OCI-LY1 (cell line): ENCODE measurements around the gene C19orf25.

ENCODE experiments used
- EZH2 ChIP-seq: fragments of 200-600 bp; sonication (generic), shearing (Covaris generic); IDR thresholded peaks from 2 replicates; pipeline ENCODE4 v1.8.0; 2017; ENCODE audit warnings: borderline replicate concordance, mixed run types, mild to moderate bottlenecking, antibody characterized with exemption, low read length, moderate library complexity, mixed read lengths
- TF ChIP-seq, protein P1 (sequence below): fragments of 200-600 bp; sonication (generic), shearing (Covaris generic); IDR thresholded peaks from 2 replicates; pipeline ENCODE4 v1.5.1; 2017; ENCODE audit warnings: mild to moderate bottlenecking, antibody characterized with exemption, low read length, moderate library complexity, mixed read lengths

GRCh38 chr19:1495051-1495798 lies 16.2 kb upstream of the C19orf25 start:
- TF ChIP-seq, protein P1, sequence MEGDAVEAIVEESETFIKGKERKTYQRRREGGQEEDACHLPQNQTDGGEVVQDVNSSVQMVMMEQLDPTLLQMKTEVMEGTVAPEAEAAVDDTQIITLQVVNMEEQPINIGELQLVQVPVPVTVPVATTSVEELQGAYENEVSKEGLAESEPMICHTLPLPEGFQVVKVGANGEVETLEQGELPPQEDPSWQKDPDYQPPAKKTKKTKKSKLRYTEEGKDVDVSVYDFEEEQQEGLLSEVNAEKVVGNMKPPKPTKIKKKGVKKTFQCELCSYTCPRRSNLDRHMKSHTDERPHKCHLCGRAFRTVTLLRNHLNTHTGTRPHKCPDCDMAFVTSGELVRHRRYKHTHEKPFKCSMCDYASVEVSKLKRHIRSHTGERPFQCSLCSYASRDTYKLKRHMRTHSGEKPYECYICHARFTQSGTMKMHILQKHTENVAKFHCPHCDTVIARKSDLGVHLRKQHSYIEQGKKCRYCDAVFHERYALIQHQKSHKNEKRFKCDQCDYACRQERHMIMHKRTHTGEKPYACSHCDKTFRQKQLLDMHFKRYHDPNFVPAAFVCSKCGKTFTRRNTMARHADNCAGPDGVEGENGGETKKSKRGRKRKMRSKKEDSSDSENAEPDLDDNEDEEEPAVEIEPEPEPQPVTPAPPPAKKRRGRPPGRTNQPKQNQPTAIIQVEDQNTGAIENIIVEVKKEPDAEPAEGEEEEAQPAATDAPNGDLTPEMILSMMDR = no peak
- TF ChIP-seq EZH2 = no peak
